A673 (cell line): ENCODE data around the gene RPS6KA5. TPM values are rescaled to one million over a fixed set of nuclear protein-coding genes. Genes with fewer than 3 reads are reported as not detected.

Source experiments
- BruUV-seq: library from RNA; stranded (reverse); fragments of 400-500 nt; replicated peaks from 2 replicates; lab custom pipeline; 2021; lab: Mats Ljungman, UMichigan
- CTCF ChIA-PET: fragments of 300-600 bp; sonication (Branson Sonifier 250); formaldehyde crosslinking; loops from one replicate; lab custom pipeline; 2022; ENCODE audit warnings: antibody characterized with exemption; lab: Charles Lee
- POLR2A ChIA-PET: fragments of 300-600 bp; sonication (Branson Sonifier 250); formaldehyde crosslinking; loops from one replicate; lab custom pipeline; 2022; ENCODE audit warnings: antibody characterized with exemption; ENCODE audit not compliant: low non-redundant PET; lab: Charles Lee
- DNase-seq: peaks from one replicate; pipeline ENCODE4 v3.0.0-alpha.2; 2015; ENCODE audit warnings: low spot score
- H3K27ac ChIP-seq: fragments of 200-600 bp; sonication (generic); 2 replicates; pipeline ENCODE4 v1.5.1; 2016; ENCODE audit warnings: mixed run types, low read depth, mild to moderate bottlenecking, mixed read lengths, antibody characterized with exemption, low read length; ENCODE audit not compliant: poor library complexity, severe bottlenecking
- H3K27me3 ChIP-seq: fragments of 200-600 bp; sonication (generic); replicated peaks from 2 replicates; pipeline ENCODE4 v1.6.1; 2017; ENCODE audit warnings: mixed run types, low read depth, mild to moderate bottlenecking, mixed read lengths, antibody characterized with exemption, low read length; ENCODE audit not compliant: insufficient read depth, poor library complexity
- H3K36me3 ChIP-seq: fragments of 200-600 bp; sonication (generic); 2 replicates; pipeline ENCODE4 v1.6.1; 2016; ENCODE audit warnings: mixed run types, mild to moderate bottlenecking, mixed read lengths, antibody characterized with exemption, low read length; ENCODE audit not compliant: insufficient read depth, poor library complexity, severe bottlenecking
- H3K4me1 ChIP-seq: fragments of 200-600 bp; sonication (generic); 2 replicates; pipeline ENCODE4 v1.6.1; 2017; ENCODE audit warnings: mixed run types, mild to moderate bottlenecking, mixed read lengths, antibody characterized with exemption, low read length; ENCODE audit not compliant: insufficient read depth, poor library complexity, severe bottlenecking
- H3K4me3 ChIP-seq: fragments of 200-600 bp; sonication (generic); 2 replicates; pipeline ENCODE4 v1.5.1; 2016; ENCODE audit warnings: low read depth, mixed run types, mild to moderate bottlenecking, mixed read lengths, low read length; ENCODE audit not compliant: poor library complexity, severe bottlenecking
- H3K9me3 ChIP-seq: fragments of 200-600 bp; sonication (generic); 2 replicates; pipeline ENCODE4 v1.6.1; 2016; ENCODE audit warnings: mixed run types, low read depth, mild to moderate bottlenecking, mixed read lengths, antibody characterized with exemption, low read length; ENCODE audit not compliant: poor library complexity, severe bottlenecking
- CTCF ChIP-seq: fragments of 300-800, 200-600 bp; sonication (generic); conservative IDR thresholded peaks from 2 replicates; pipeline ENCODE4 v1.5.1; 2017; ENCODE audit warnings: low read depth, mild to moderate bottlenecking, antibody characterized with exemption, low read length, moderate library complexity, mixed read lengths
- EZH2 ChIP-seq: fragments of 200-600 bp; sonication (generic); IDR thresholded peaks from 2 replicates; pipeline ENCODE4 v1.6.1; 2017; ENCODE audit warnings: borderline replicate concordance, low read depth, mild to moderate bottlenecking, mixed read lengths, antibody characterized with exemption, low read length; ENCODE audit not compliant: poor library complexity, severe bottlenecking
- intact Hi-C: fragments of 100-400 bp; cut with micrococcal nuclease; formaldehyde crosslinking; loops from one replicate; pipeline ENCODE4 v1.10.0; 2022; ENCODE audit not compliant: unreplicated experiment
- total RNA-seq: library from RNA; stranded (reverse); gene quantifications from 2 replicates; pipeline ENCODE4 v1.2.3, GENCODE V29; 2021

The RPS6KA5 gene
- total RNA-seq, 1 experiment from 2014 or later = 7.6 TPM

DNA sequence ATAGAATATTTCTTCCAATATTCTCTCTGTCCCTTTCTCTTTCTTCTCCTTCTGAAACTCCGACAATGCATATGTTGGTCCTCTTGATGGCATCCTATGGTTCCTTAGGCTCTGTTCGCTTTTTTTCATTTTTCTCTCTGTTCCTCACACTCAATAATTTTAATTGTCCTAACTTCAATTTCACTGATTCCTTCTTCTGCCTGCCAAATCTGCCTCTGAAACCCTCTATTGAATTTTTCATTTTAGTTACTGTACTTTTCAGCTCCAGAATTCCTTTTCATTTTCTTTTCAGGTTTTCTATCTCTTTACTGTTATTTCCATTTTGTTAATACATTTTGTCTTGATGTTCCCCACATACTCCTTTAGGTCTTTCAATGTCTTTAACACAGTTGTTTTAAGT, 177.2 kb downstream of the RPS6KA5 start:
- no peak overlapping the region for H3K27ac ChIP-seq
- no TSS peak for BruUV-seq
- no peak for DNase-seq
- no peaks in the 10 kb centered on the region for H3K36me3 ChIP-seq
- POLR2A ChIA-PET = no interaction called here
- TF ChIP-seq EZH2 (no peak), CTCF (no peak)
- intact Hi-C loops = no loop called here
- no peak overlapping the region for H3K4me3 ChIP-seq
- no peaks in the 10 kb centered on the region for H3K27me3 ChIP-seq
- CTCF ChIA-PET = no interaction called here
- no peaks in the 10 kb centered on the region for H3K9me3 ChIP-seq
- H3K4me1 ChIP-seq = no peaks in the 10 kb centered on the region

DNA sequence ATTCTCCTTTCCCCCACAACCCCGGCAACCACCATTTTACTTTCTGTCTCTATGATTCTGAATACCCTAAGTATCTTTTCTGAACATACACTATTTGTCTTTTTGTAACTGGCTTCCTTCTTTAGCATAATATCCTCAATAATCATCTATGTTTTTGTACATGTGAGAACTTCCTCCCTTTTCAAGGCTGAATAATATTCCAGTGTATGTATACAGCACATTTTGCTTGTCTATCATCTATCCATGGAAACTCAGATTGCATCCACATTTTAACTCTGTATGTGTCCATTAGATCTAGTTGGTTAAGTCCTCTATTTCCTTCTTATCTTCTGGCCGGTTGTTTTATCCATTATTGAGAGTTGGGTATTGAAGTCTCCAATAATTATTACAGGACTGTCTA, 180.2 kb downstream of the RPS6KA5 start:
- no peak for TF ChIP-seq EZH2
- TF ChIP-seq CTCF = no peak
- no peaks in the 10 kb centered on the region for H3K9me3 ChIP-seq
- H3K4me1 ChIP-seq = no peaks in the 10 kb centered on the region
- H3K27ac ChIP-seq = no peak overlapping the region
- BruUV-seq = no TSS peak
- intact Hi-C loops = no loop called here
- no peak for DNase-seq
- H3K36me3 ChIP-seq = no peaks in the 10 kb centered on the region
- no peaks in the 10 kb centered on the region for H3K27me3 ChIP-seq
- ChIA-PET CTCF (no interaction called here), POLR2A (no interaction called here)
- no peak overlapping the region for H3K4me3 ChIP-seq

GRCh38 chr14:90874599-90874998, 185.8 kb downstream of the RPS6KA5 start:
- Histone ChIP-seq H3K27ac (no peak overlapping the region), H3K27me3 (no peaks in the 10 kb centered on the region), H3K4me3 (no peak overlapping the region), H3K4me1 (no peaks in the 10 kb centered on the region), H3K9me3 (no peaks in the 10 kb centered on the region), H3K36me3 (no peaks in the 10 kb centered on the region)
- intact Hi-C loops = no loop called here
- no TSS peak for BruUV-seq
- no peak for DNase-seq
- POLR2A ChIA-PET = no interaction called here
- CTCF ChIA-PET = no interaction called here
- TF ChIP-seq CTCF = no peak
- TF ChIP-seq EZH2 = no peak
